Stimulated activated CD8-positive, alpha-beta memory T cell treated with anti-CD3 and anti-CD28 coated beads, Interleukin-12 subunit alpha, Interleukin-12 subunit beta, amount 100 ng/mL, for 1 hour (primary cell): ENCODE results near the gene KIF16B.
"Not testable (repeated sequence)": the region's sequence is repeated elsewhere in the genome, so short reads cannot be mapped to it uniquely, and the experiment has no call there.

Experiments used
- DNase-seq: peaks from one replicate; pipeline ENCODE4 v3.0.0-alpha.2; 2020; ENCODE audit warnings: low read depth

Gene KIF16B

DNA sequence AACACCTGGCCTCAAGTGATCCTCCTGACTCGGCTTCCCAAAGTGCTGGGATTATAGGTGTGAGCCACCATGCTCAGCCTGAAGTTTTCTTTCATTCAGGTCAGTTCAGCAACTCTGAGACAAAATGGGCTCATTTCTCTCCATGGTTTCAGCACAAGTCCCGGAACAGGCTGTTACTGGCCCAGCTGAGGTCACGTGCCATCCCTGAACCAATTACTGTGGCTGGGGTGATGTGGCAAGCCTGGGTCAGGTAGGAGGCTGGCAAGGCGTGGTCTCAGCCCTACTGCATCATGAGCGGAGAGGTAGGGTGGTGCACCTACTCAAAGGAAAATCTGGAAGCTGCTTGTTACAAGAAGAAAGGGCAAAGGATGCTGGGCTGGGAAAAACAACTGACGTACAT lies 326.4 kb downstream of the KIF16B start:
- no peak for DNase-seq

DNA sequence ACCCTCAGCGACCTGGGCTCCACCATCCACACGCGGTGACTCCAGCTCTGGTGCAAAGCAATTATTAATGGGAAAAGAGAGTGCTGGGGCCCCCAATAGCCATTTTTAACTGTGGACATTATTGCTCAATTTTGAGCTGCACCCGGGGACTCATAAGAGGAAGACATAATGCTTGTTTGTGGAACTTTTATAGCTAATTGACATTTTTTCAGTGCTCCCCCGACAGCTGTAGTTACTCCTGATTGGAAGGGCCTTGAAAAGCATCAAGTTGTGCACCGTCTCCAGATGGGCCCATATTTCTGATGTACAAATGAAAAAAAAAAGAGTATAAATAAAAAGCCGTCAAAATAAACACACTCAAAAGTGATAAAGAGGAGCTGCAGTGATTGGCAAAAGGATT lies 327.0 kb downstream of the KIF16B start:
- DNase-seq = no peak

DNA sequence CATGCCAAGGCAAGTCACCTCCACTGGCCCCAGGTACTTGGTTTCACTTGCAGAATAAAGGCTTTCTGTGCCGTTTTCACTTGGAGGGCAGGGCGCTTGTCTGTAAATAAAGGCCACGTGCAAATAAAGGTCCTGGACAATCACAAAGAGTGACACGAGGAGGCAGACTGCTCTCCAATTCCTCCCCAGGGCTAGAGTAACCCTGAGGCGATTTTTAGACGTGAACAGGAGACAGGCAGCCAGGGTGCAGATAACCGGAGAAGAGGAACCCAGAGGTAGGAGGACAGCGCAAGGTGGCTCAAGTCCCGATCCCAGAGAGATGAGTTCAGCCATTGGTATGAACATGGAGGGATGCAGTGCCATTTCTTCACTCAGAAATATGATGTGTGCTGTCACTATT lies 327.4 kb downstream of the KIF16B start:
- DNase-seq = no peak

DNA sequence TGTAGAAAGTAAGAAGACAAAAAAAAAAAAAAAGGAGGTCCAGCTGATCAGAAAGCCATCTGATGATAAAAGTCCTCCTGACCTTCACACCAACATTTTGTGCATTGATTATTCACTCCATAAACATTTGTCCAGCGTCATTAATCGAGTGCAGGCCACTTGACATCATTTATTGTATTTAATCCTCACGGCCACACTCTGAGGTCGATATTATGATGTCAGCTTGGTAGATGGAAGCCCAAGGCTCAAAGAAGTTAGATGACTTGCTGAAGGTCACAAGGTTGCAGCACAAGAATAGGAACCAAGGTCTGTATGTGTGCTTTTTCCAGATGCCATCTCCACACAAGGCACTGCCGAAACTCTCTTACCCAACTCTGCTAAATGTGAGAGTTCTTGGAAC lies 328.4 kb downstream of the KIF16B start:
- no peak for DNase-seq

- no peak for DNase-seq
Measured at GRCh38 chr20:16243470-16243869, 329.8 kb downstream of the KIF16B start.

GRCh38 chr20:16241911-16242310 lies 331.3 kb downstream of the KIF16B start:
- DNase-seq = no peak

DNA sequence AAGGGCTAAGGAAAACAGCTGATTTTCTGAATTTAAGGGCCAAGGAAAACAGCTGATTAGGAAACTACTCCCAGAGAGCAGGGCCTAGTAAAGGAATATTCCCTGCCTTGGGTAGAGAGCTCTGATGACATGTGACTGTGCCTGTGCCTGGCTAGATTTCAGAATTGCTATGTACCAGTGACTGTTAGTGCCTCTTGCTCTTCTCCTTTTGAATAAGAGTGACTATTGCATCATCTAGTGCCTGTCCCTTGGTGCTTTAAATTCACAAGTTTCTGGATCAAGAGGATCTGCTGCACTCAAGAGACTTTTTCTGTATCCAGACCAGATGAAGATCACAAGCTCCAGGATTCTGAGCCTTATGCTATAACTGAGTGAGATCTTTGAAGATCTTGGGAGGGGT lies 332.9 kb downstream of the KIF16B start:
- no peak for DNase-seq

DNA sequence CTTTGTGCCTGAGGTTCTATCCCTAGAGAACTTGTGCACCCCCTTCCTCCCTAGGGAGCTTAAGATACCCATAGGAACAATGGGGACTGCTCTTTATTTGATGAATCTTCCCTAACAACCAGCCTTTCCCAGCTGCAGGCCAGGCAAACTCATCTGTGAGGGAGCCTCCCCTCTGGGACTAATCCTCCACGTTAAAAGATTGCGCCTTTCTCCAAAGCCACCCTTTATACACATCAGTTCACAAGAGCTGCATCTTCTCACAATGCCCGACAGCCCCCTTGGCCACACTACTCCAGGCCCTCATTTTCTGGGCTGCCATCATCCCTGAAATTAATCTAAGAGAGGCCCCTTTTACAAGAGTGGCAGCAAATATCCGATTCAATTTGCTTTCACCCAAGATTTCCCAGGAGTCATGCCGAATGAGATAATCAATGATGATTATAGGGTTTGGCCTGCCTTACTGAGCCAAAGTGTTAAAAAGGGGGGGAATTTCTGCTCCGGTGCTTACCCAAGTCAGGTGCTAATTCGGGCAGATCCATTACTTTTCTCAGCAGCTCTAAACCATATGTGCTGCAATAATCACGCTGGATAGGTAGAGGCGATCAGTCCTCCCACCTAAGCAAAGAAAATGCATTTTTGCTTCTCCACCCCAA lies 336.5 kb downstream of the KIF16B start:
- DNase-seq = no peak

DNA sequence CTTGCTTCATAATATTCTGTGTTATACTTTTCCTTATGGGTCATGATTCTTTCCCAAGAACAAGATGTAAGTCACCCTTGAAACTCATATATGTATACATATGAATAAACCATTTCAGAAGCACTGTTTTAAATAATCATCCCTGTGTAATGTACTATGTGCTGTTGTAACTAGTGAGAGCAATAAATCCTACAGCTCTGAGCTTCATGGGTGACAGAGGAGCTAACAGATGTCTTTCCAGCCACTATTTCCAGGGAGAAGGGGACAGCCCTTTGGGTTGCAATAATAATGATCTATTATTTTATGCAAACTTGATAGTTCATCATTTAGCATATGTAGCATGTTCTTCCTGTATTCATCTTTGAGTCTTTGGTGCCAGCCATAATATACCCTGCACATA lies 342.8 kb downstream of the KIF16B start:
- no peak for DNase-seq

- DNase-seq = no peak
Measured at GRCh38 chr20:16229813-16230212, 343.4 kb downstream of the KIF16B start.

- no peak for DNase-seq
Measured at GRCh38 chr20:16228722-16229121, 344.5 kb downstream of the KIF16B start.

DNA sequence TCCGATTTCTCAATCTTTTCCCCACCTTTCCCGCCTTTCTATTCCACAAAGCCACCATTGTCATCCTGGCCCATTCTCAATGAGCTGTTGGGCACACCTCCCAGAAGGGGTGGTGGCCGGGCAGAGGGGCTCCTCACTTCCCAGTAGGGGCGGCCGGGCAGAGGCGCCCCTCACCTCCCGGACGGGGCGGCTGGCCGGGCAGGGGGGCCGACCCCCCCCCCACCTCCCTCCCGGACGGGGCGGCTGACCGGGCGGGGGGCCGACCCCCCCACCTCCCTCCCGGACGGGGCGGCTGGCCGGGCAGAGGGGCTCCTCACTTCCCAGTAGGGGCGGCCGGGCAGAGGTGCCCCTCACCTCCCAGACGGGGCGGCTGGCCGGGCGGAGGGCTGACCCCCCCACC lies 346.3 kb downstream of the KIF16B start:
- DNase-seq = not testable (repeated sequence)

DNA sequence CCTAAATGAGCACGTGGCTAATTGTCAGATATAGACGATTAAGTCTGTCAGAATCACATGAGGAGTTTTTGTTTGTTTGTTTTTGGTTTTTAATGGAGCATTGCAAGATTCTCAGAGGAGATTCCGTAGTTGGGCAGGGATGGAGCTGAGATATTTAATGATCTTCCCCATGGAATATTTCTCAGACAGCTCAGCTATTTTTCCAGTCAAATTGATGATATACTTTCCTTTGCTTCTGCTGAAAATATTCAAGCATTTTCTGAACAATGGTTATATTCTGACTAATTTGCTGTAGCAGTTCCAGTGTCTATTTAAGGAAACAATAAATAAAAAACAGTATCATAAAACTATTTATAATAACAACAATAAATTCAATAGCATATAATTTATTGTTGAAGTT lies 348.4 kb downstream of the KIF16B start:
- DNase-seq = no peak

DNA sequence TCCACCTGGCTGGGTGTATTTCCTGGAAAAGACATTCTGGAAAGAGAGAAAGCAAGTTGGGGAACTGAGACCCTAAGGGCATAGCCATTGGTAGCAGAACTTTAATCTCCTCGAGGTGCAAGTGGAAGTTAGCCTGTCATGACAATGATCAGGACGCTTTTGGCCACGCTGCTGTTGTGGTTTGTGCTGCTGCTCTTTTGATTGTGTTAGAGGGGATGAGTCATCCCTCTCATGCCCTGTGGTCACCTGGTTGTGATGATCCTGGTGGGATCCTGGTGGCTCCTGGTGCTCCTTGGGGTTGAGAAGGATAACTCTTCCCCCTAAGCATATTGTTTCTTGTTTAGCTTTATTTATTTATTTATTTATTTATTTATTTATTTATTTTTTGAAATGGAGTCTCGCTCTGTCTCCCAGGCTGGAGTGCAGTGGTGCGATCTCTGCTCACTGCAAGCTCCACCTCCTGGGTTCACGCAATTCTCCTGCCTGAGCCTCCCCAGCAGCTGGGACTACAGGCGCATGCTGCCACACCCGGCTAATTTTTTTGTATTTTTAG lies 350.3 kb downstream of the KIF16B start:
- no peak for DNase-seq
